Esophagus muscularis mucosa (tissue), 4 donors: ENCODE results near the gene DDTL. TPM values are rescaled to one million over a fixed set of nuclear protein-coding genes. Genes with fewer than 3 reads are reported as not detected.

Experiments
- DNase-seq: peaks from one replicate; pipeline ENCODE4 v3.0.0-alpha.2; 2017; ENCODE audit errors: extremely low spot score
- H3K27ac ChIP-seq, 4 donors: fragments of 200-600 bp; sonication (generic); replicated peaks in 1 of 4; 1 replicate in 3 of 4; 2 replicates in 1 of 4; pipeline ENCODE4 v1.5.1; 2016 to 2019; ENCODE audit warnings: mild to moderate bottlenecking in 1 of 4
- H3K27me3 ChIP-seq, 4 donors: fragments of 200-600 bp; sonication (generic); one replicate each; pipeline versions ENCODE4 v1.5.1 to v1.6.0; 2016 to 2019
- H3K36me3 ChIP-seq, 4 donors: fragments of 200-600 bp; sonication (generic); one replicate each; pipeline ENCODE4 v1.5.1; 2016 to 2019
- H3K4me1 ChIP-seq, 4 donors: fragments of 200-600 bp; sonication (generic); one replicate each; pipeline ENCODE4 v1.5.1; 2016 to 2019
- H3K4me3 ChIP-seq, 4 donors: fragments of 200-600 bp; sonication (generic); 1 replicate in 2 of 4; 2 replicates in 2 of 4; pipeline ENCODE4 v1.5.1; 2016 to 2019; ENCODE audit warnings: mild to moderate bottlenecking in 4 of 4, moderate library complexity in 1 of 4
- H3K9me3 ChIP-seq, 4 donors: fragments of 200-600 bp; sonication (generic); 1 replicate in 3 of 4; 2 replicates in 1 of 4; pipeline ENCODE4 v1.5.1; 2016 to 2019
- EP300 ChIP-seq: sonication (generic); formaldehyde crosslinking; IDR thresholded peaks from one replicate; pipeline ENCODE4 v1.6.1; 2017; ENCODE audit warnings: antibody characterized with exemption
- POLR2A ChIP-seq: fragments of 450-650 bp; IDR thresholded peaks from one replicate; pipeline ENCODE4 v1.6.1; 2017; ENCODE audit warnings: antibody characterized with exemption, moderate library complexity, mild to moderate bottlenecking, low read depth
- POLR2AphosphoS5 ChIP-seq, 2 donors: sonication (generic); formaldehyde crosslinking; IDR thresholded peaks; one replicate each; pipeline ENCODE4 v1.6.1; 2017; ENCODE audit warnings: antibody characterized with exemption in 2 of 2
- WGBS: methylation state at CpG from one replicate; pipeline ENCODE4 v1.1.5; 2018; 5-methylcytosine and 5-hydroxymethylcytosine counted together
- intact Hi-C: fragments of 100-400 bp; cut with DNase I; formaldehyde crosslinking; loops from one replicate; pipeline ENCODE4 v1.15.1; 2023
- total RNA-seq, 4 donors: library from RNA; depleted of rRNA; stranded (reverse); fragments of >200 nt; gene quantifications; one replicate each; pipeline versions ENCODE4 v1.1.0 to v1.2.1, GENCODE V29; 2016
- TF ChIP-seq, protein P1 (sequence below), 3 experiments: fragments of 200-600 bp in 2 of 3; fragments of 450-650 bp in 1 of 3; sonication (generic) in 2 of 3; IDR thresholded peaks; one replicate each; pipeline ENCODE4 v1.5.1; 2017 to 2019; ENCODE audit warnings: antibody characterized with exemption in 3 of 3, mild to moderate bottlenecking in 2 of 3, moderate library complexity in 1 of 3

The DDTL gene
- total RNA-seq, 4 donors from 2014 or later: 0.91 to 3.2 (median 2.2) TPM; not detected in 1

DNA sequence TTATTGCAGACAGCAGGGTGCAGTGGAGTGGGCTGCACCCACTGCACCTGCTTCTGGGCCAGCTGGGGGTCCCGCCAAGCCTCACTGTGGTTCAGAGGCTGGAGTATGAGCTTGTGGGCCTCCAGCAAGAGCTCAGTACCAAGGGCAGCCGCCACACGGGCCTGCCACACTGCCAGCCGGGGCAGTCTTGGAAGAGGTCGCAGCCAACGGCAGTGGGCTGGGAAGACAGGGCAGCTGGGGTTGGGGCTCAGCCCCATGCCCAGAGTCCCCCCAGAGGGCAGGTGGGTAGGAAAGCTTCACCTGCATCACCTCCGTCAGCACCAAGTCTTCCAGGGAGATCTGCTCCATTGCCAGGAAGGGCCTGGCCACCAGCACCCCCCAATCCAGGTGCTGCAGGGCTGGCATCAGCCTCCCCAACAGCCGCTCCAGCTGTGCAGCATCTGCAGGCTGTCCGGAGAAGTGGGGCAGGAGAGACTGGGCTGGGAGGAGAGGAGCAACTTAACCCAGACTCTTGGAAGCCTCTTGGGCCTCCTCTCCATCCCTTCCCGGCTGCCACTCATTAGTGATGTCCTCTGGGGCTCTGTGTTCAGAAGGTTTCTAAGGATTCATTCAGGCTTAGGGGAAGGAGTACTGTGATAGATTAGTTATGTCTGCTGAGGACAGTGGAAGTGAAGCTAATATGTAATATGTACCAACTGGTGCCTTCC is 39.7 kb downstream of the DDTL start:
- DNase-seq: no peak
- TF ChIP-seq EP300 (no peak), POLR2AphosphoS5 (IDR thresholded peaks at IDR 0.05) (no peak), POLR2A (no peak)
- TF ChIP-seq, protein P1, sequence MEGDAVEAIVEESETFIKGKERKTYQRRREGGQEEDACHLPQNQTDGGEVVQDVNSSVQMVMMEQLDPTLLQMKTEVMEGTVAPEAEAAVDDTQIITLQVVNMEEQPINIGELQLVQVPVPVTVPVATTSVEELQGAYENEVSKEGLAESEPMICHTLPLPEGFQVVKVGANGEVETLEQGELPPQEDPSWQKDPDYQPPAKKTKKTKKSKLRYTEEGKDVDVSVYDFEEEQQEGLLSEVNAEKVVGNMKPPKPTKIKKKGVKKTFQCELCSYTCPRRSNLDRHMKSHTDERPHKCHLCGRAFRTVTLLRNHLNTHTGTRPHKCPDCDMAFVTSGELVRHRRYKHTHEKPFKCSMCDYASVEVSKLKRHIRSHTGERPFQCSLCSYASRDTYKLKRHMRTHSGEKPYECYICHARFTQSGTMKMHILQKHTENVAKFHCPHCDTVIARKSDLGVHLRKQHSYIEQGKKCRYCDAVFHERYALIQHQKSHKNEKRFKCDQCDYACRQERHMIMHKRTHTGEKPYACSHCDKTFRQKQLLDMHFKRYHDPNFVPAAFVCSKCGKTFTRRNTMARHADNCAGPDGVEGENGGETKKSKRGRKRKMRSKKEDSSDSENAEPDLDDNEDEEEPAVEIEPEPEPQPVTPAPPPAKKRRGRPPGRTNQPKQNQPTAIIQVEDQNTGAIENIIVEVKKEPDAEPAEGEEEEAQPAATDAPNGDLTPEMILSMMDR (IDR thresholded peaks at IDR 0.05): no peak
- Histone ChIP-seq H3K27me3 (no peaks in the 10 kb centered on the region), H3K4me3 (no peak overlapping the region), H3K4me1 (peaks cover 8 to 18% (median 14%) of the 10 kb centered on the region in 4 donors), H3K27ac (no peak overlapping the region), H3K36me3 (no peaks in the 10 kb centered on the region), H3K9me3 (no peaks in the 10 kb centered on the region)
- 71% methylated on average over 10 of the region's 10 CpGs for WGBS
- intact Hi-C loops: no loop called here

DNA sequence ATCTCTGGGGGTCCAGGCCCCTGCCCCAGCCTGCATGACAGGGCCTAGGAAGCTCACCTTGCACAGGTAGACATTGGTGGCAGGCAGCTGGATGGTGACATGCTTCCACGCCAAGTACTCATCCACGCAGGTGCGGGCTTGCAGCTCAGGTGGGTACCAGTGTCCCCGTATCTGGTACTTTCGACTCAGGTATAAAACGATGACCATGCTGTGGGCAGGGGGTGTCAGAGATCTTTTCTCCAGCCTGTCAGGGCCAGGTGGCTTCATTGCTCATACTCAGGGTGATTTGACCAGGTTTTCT is 40.2 kb downstream of the DDTL start:
- no peak overlapping the region for H3K4me3 ChIP-seq
- H3K4me1 ChIP-seq: peaks cover 8 to 24% (median 17%) of the 10 kb centered on the region in 4 donors
- H3K27ac ChIP-seq: no peak overlapping the region
- no peak for DNase-seq
- WGBS: 90% methylated on average over 6 of the region's 6 CpGs
- no peaks in the 10 kb centered on the region for H3K9me3 ChIP-seq
- no peaks in the 10 kb centered on the region for H3K27me3 ChIP-seq
- no peaks in the 10 kb centered on the region for H3K36me3 ChIP-seq
- TF ChIP-seq POLR2A: no peak
- TF ChIP-seq, protein P1 (IDR thresholded peaks at IDR 0.05): no peak
- intact Hi-C loops: no loop called here

DNA sequence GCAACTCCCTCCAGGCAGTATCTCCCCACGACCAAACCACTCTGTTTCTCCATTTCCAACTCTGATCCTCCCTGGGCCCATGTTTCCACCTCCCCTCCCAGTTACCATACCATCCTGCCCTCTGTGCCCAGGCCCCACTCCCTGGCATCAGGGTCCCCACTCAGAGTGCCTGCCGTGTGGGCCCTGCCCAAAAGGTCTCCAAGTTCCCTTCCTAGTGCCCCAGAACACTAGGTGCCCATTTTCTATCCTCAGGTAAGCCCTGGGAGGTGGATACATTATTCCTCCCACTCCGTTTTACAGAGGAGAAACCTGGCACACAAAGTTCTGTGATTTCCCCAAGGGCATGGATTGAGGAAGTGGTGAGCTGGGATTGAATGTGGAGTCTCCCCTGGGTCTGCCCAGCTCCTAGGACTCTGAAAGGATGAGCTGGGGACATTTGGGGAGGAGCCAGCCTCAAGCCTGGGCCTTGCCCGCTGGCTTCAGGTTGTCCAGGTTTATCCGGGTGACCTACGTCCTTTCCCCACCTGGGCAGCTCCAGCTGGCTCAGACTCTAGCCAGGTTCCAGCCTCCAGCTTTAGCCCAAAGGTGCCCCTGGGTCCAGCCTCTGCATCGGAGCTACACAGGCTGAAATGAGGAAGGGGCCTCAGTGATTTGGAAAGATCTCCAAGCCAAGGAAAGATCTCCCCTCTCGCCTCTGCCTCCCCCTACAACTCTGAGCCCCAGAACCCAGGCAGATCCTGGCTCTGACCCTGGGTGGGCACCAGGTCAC is 40.7 kb downstream of the DDTL start:
- no peaks in the 10 kb centered on the region for H3K36me3 ChIP-seq
- no peak overlapping the region for H3K27ac ChIP-seq
- no peak overlapping the region for H3K4me3 ChIP-seq
- H3K4me1 ChIP-seq: peaks cover 10 to 29% (median 23%) of the 10 kb centered on the region in 4 donors
- no peak for TF ChIP-seq POLR2A
- no peak for TF ChIP-seq POLR2AphosphoS5 (IDR thresholded peaks at IDR 0.05)
- TF ChIP-seq, protein P1 (IDR thresholded peaks at IDR 0.05): no peak
- TF ChIP-seq EP300: no peak
- H3K27me3 ChIP-seq: no peaks in the 10 kb centered on the region
- no peak for DNase-seq
- 88% methylated on average over 8 of the region's 8 CpGs for WGBS
- no peaks in the 10 kb centered on the region for H3K9me3 ChIP-seq
- intact Hi-C loops: no loop called here

- DNase-seq: no peak
- Histone ChIP-seq H3K9me3 (no peaks in the 10 kb centered on the region), H3K4me3 (no peak overlapping the region), H3K27ac (no peak overlapping the region), H3K27me3 (no peaks in the 10 kb centered on the region), H3K4me1 (peaks cover 15 to 34% (median 28%) of the 10 kb centered on the region in 4 donors), H3K36me3 (no peaks in the 10 kb centered on the region)
- intact Hi-C loops: no loop called here
- no peak for TF ChIP-seq POLR2A
- TF ChIP-seq EP300: no peak
- TF ChIP-seq POLR2AphosphoS5 (IDR thresholded peaks at IDR 0.05): no peak
- 90% methylated on average over 1 of the region's 1 CpG for WGBS
These were observed 41.3 kb downstream of the DDTL start for GRCh38 chr22:24008022-24008283.

DNA sequence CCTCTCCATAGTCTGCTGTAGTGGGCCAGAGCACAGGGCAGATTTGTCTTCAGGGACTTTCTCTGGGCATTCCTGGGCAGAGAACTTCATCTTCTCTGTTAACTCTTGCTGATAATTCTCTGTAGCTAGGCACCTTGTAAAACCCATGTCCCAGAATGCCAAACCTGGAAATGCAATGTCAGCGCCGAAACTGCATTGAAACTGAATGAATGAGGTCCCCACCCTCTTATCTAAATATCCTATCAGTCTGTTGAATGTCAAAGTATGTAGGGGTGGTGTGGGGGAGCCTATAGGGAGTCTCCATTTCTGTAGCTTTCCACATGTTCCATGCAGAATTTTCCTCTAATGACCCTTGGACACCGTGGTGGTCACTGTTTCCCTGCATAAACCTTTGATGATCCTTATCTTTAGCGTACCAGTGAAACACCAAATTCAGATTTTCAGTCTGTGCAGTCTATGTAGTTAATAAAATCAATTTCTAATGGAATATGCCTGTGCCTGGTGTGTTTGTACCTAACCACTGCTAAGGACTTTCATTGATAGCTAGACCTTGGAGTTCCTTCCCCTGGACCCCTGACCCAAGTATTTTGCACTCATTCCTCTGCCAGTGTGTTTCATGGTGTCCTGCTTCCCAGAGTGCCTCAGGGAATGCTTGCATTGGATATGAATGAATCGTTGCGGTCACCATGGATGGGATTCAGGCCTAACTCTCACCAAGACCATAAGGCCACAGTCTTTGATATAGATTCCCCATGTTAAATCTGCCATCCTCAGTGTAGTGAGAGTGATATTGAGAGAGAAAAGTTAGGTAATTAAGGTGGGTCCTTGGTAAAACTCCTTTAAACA is 41.9 kb downstream of the DDTL start:
- DNase-seq: no peak
- intact Hi-C loops: no loop called here
- WGBS: 89% methylated on average over 6 of the region's 6 CpGs
- Histone ChIP-seq H3K9me3 (no peaks in the 10 kb centered on the region), H3K4me3 (no peak overlapping the region), H3K27me3 (no peaks in the 10 kb centered on the region), H3K36me3 (no peaks in the 10 kb centered on the region), H3K4me1 (peaks cover 15 to 41% (median 33%) of the 10 kb centered on the region in 4 donors), H3K27ac (no peak overlapping the region)
- TF ChIP-seq POLR2A: no peak
- TF ChIP-seq EP300: no peak
- TF ChIP-seq POLR2AphosphoS5 (IDR thresholded peaks at IDR 0.05): no peak
- TF ChIP-seq, protein P1 (IDR thresholded peaks at IDR 0.05): no peak
